HG02885 (cell line): ENCODE data around the gene TGM3.

ENCODE experiments used
- ATAC-seq: cut with Tn5 transposase; IDR thresholded peaks from one replicate; pipeline ENCODE4 v1.9.1; 2021; ENCODE audit warnings: mild to moderate bottlenecking; ENCODE audit not compliant: unreplicated experiment, poor library complexity

TGM3 gene

GRCh38 chr20:2368621-2369020 lies 72.8 kb downstream of the TGM3 start:
- no peak for ATAC-seq

DNA sequence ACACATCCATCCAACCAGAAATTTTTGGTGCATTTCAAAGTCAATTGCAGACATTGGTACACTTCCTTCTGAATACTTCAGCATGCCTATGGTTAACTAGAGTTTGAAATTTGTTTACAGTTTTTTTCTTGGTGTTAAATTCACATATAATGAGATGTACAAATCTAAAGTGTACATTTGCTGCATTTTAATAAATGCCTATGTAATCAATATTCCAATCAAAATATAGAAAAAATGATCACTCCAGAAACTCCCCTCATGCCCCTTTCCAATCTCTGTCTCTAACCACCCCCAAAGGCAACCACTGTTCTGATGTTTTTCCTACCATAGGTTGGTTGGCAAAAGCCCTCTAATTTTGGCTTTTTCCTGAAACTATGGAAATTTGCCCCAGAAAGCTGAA lies 77.3 kb downstream of the TGM3 start:
- ATAC-seq: no peak

GRCh38 chr20:2374346-2375125 lies 78.7 kb downstream of the TGM3 start:
- no peak for ATAC-seq

- no peak for ATAC-seq
Measured at GRCh38 chr20:2378893-2379292, 83.1 kb downstream of the TGM3 start.

GRCh38 chr20:2379511-2380229 lies 83.9 kb downstream of the TGM3 start:
- ATAC-seq: no peak

DNA sequence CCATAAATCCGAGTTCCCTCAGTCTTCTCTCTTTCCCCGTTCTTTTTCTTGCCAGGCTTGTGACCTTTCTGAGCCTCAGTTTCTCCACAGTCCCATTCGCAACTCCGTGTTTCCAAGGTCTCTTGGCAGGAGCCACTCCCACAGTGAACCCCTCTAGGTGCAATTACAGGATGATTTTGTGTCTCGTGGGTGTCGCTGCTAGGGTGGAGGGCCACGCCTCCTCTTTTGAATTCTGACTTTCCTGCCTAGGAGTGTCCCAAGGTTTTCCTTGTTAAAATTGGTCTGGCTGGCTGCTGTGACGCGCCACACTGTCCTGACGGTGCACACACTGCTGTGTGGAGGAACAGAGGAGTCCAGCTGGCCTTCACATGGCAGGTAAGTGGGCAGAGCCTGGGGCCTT lies 84.8 kb downstream of the TGM3 start, which contains the start of gene TGM6:
Gene TGM6 (plus strand): TSS at position 301 of the 400 bp plus-strand sequence. CDS start 68 bp downstream, at position 369.
- ATAC-seq: no peak

DNA sequence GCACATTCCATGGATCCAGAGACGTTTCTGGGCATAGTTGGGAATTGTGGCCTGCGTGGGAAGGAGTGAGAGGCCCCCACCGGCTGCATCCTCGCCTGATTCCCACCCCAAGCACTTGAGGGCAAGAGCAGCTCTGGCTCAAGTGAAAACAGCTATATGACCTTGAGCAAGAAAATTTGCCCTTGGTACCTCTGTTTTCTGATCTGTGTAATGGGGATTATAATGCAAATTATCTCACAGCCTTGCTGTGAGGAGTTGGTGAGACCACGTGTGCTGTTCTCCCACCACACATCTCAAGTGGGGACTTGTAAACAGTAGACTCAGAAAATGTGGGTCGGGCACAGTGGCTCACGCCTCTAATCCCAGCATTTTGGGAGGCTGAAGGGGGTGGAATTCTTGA lies 85.5 kb downstream of the TGM3 start:
- no peak for ATAC-seq

GRCh38 chr20:2382833-2383232 lies 87.0 kb downstream of the TGM3 start:
- no peak for ATAC-seq

GRCh38 chr20:2385026-2385425 lies 89.2 kb downstream of the TGM3 start:
- ATAC-seq: no peak

- ATAC-seq: no peak
Measured at GRCh38 chr20:2385496-2385895, 89.7 kb downstream of the TGM3 start.

DNA sequence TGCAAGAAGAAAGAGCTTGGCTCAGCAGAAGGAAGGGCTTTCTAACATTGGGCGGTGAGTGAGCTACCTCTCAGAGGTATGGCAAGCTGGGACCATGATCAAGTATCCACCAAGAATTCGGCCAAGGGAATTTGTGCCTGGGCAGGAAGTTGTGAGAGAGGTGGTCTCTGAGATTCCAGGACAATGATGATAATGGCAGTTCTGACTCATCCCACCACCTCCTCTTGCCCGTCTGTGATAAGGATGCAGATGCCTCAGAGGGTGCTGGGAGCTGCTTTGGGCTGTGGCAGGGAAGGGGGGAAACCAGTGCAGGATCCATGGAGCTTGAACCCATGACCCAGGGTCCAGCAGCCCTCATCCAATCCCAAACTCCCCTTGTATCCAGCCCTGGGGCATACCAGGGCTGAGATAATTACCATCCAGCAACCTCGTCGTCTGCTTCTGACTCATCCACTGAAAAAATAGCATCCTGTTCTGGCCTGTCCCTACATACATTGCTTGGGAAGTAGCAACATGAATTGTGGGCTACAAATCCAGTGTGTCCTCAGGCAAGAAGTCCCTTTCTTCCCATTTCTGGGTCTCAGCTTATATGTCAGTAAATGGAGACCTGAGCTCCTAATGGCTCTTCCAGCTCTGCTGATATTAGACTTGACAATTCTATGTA lies 90.8 kb downstream of the TGM3 start:
- ATAC-seq: no peak

- no peak for ATAC-seq
Measured at GRCh38 chr20:2387180-2387577, 91.4 kb downstream of the TGM3 start.

- no peak for ATAC-seq
Measured at GRCh38 chr20:2387580-2387979, 91.8 kb downstream of the TGM3 start.
